ENCODE results near the gene SAP25. TPM values are rescaled to one million over a fixed set of nuclear protein-coding genes. Genes with fewer than 3 reads are reported as not detected.

SAP25 gene
- total RNA-seq, 4 donors from 2014 or later = 2.4 to 8.4 (median 4.6) TPM

DNA sequence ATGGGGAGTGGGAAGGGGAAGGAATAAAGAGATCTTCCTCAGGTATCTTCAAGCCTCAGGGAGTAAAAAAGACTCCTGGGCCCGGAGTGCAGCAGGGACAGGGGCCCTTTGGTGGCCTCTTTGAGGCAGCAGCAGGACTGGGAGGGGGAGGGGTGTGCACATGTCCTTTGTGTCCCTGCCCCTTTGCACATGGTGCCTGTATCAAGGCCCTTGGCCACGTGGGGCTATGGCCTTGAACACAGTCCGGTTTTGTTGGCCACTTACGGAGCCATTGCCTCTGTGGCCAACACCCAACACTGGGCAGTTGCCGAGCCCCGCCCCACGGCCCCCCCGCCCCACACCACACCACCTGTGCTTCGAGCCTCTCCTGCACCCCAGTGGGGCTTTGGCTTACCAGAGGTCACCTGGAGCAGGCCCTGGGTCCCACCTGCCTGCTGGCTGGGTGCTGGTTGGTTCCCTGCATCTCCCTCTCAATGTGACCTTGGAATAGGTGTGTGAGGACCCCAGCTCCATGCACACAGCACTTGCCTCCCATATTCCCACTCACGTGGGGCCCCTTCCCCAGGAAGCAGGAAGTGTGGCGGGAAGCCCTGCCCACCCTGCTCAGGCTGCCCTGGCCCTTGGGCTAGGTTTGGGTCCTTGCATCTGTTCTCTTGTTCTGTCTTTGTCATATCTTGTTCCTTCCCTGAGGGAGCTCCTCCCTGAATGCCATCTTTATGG, 5.4 kb downstream of the SAP25 start:
- H3K27ac ChIP-seq = peak overlapping the region in 2 of 4 donors; percentile 31 to 34
- no peak for DNase-seq (ENCODE audit: low spot score in 2 of 2)

DNA sequence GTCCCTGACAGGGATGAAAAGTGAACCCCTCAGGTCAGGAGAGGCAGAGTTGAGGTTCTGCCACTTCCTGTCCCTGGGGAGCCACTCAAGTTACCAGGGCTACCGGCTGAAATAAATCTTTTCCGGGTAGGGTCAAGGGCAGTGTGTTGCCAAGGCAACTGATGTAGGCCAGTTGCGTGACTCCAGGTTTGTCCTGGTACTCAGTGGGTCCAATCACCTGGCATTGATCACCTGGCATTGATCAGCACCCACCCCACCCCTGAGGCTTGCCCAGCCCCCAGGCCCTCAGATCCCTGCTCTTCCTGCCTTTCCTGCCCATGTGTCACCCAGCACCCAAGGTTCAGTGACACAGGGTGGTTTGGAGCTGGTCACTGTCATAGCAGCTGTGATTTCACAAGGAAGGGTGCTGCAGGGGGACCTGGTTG, 5.9 kb downstream of the SAP25 start:
- no peak for DNase-seq (ENCODE audit: low spot score in 2 of 2)
- Histone ChIP-seq H3K4me3 (no peak overlapping the region), H3K36me3 (peaks cover 0 to 48% (median 0%) of the 10 kb centered on the region in 3 donors), H3K27ac (peak overlapping the region in 2 of 4 donors; percentile 31 to 34), H3K4me1 (peaks cover 0 to 65% (median 20%) of the 10 kb centered on the region in 4 donors), H3K27me3 (peaks cover 0 to 4% of the 10 kb centered on the region in 2 donors), H3K9me3 (no peaks in the 10 kb centered on the region)
- 37 to 42% methylated on average over 3 of the region's 3 CpGs for WGBS, 2 donors
- TF ChIP-seq POLR2A (IDR thresholded peaks at IDR 0.05) (no peak), EP300 (IDR thresholded peaks at IDR 0.05) (no peak)
- TF ChIP-seq, protein P1, sequence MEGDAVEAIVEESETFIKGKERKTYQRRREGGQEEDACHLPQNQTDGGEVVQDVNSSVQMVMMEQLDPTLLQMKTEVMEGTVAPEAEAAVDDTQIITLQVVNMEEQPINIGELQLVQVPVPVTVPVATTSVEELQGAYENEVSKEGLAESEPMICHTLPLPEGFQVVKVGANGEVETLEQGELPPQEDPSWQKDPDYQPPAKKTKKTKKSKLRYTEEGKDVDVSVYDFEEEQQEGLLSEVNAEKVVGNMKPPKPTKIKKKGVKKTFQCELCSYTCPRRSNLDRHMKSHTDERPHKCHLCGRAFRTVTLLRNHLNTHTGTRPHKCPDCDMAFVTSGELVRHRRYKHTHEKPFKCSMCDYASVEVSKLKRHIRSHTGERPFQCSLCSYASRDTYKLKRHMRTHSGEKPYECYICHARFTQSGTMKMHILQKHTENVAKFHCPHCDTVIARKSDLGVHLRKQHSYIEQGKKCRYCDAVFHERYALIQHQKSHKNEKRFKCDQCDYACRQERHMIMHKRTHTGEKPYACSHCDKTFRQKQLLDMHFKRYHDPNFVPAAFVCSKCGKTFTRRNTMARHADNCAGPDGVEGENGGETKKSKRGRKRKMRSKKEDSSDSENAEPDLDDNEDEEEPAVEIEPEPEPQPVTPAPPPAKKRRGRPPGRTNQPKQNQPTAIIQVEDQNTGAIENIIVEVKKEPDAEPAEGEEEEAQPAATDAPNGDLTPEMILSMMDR (IDR thresholded peaks at IDR 0.05) = no peak

More for the DNA sequence above, 5.4 kb downstream of the SAP25 start:
- H3K4me1 ChIP-seq = peaks cover 0 to 66% (median 20%) of the 10 kb centered on the region in 4 donors
- no peaks in the 10 kb centered on the region for H3K9me3 ChIP-seq
- TF ChIP-seq POLR2A (IDR thresholded peaks at IDR 0.05) = no peak
- TF ChIP-seq, protein P1 (IDR thresholded peaks at IDR 0.05) = no peak
- no peak for TF ChIP-seq EP300 (IDR thresholded peaks at IDR 0.05)
- no peak overlapping the region for H3K4me3 ChIP-seq
- WGBS, 2 donors = 65 to 74% methylated on average over 4 to 11 of the region's 11 CpGs
- peaks cover 0 to 4% of the 10 kb centered on the region in 2 donors for H3K27me3 ChIP-seq
- H3K36me3 ChIP-seq = peaks cover 0 to 48% (median 0%) of the 10 kb centered on the region in 3 donors

DNA sequence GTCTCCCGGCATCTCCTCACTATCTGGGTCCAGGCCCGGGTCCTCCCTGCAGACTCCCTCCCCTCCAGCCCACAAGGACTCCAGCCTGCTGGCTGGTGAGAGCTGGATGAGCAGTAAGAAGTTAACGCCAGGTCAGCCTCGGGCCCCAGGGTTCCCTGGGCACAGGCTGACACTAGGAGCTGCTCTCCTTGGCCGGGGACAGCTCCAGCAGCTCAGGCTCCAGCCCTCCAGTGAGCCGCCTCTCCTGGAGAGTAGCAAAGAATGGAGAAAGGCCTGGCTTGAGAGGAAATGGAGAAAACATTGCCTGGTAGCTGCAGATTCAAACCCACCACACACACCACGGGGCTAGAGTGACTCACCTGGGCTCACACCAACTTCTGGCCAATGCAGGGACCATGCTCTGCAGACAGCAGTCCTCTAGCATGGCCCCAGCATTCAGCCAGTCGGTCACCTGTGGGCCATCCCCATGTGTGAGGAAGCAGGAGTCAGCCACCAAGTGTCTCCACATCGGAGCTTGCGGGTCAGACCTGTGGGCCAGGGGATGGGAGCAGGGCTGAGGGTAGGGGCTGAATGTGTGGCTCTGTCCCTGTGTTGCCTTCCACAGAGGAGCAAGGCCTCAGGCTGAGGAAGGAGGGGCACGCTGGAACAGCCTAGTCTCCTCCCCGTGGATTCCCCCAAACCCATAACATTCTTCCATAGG, 6.5 kb downstream of the SAP25 start:
- Histone ChIP-seq H3K36me3 (peaks cover 0 to 48% (median 0%) of the 10 kb centered on the region in 3 donors), H3K4me1 (peaks cover 0 to 59% (median 20%) of the 10 kb centered on the region in 4 donors), H3K4me3 (no peak overlapping the region), H3K9me3 (no peaks in the 10 kb centered on the region), H3K27ac (peak overlapping the region in 2 of 4 donors; percentile 31 to 34), H3K27me3 (peaks cover 0 to 4% of the 10 kb centered on the region in 2 donors)
- TF ChIP-seq, protein P1 (IDR thresholded peaks at IDR 0.05) = no peak
- TF ChIP-seq EP300 (IDR thresholded peaks at IDR 0.05) = no peak
- no peak for TF ChIP-seq POLR2A (IDR thresholded peaks at IDR 0.05)
- WGBS, 2 donors = 49 to 67% methylated on average over 12 of the region's 12 CpGs
- DNase-seq (ENCODE audit: low spot score in 2 of 2) = no peak

GRCh38 chr7:100566018-100566531, 7.6 kb downstream of the SAP25 start:
- 80% methylated on average over 6 of the region's 6 CpGs for WGBS, 2 donors
- TF ChIP-seq EP300 (IDR thresholded peaks at IDR 0.05) (no peak), POLR2A (IDR thresholded peaks at IDR 0.05) (no peak)
- TF ChIP-seq, protein P1 (IDR thresholded peaks at IDR 0.05) = no peak
- Histone ChIP-seq H3K27me3 (peaks cover 0 to 3% of the 10 kb centered on the region in 2 donors), H3K4me3 (no peak overlapping the region), H3K27ac (no peak overlapping the region), H3K9me3 (no peaks in the 10 kb centered on the region), H3K36me3 (peaks cover 0 to 56% (median 0%) of the 10 kb centered on the region in 3 donors), H3K4me1 (peaks cover 0 to 52% (median 19%) of the 10 kb centered on the region in 4 donors)
- no peak for DNase-seq (ENCODE audit: low spot score in 2 of 2)

All from tibial nerve (tissue), 4 donors.